HCT116 (cell line): ENCODE measurements around the gene SRGAP3. TPM values are rescaled to one million over a fixed set of nuclear protein-coding genes. Genes with fewer than 3 reads are reported as not detected.

Experiments
- ATAC-seq: fragments of 200-7000 bp; cut with Tn5 transposase; 2 replicates; pipeline ENCODE4 v1.9.1; 2020; ENCODE audit warnings: mild to moderate bottlenecking, moderate library complexity
- BruUV-seq: library from RNA; stranded (reverse); fragments of 400-500 nt; replicated peaks from 2 replicates; lab custom pipeline; 2021; lab: Mats Ljungman, UMichigan
- CTCF ChIA-PET: fragments of 300-600 bp; sonication (Branson Sonifier 250); formaldehyde crosslinking; loops from one replicate; lab custom pipeline; 2021; ENCODE audit warnings: antibody characterized with exemption; lab: Charles Lee
- POLR2A ChIA-PET: fragments of 300-600, 350-600 bp; sonication (Branson Sonifier 250); formaldehyde crosslinking; loops from one replicate; lab custom pipeline; 2021; ENCODE audit warnings: antibody characterized with exemption; lab: Charles Lee
- RAD21 ChIA-PET, 2 experiments: fragments of 300-600 bp; sonication (Branson Sonifier 250); formaldehyde crosslinking; loops; one replicate each; lab custom pipeline; 2023; ENCODE audit warnings: low total read pairs in 2 of 2; ENCODE audit not compliant: uncharacterized antibody in 2 of 2, unreplicated experiment in 2 of 2, low non-redundant PET in 1 of 2; lab: Charles Lee
- DNase-seq: peaks from one replicate; pipeline ENCODE4 v3.0.0-alpha.2; 2010; ENCODE audit warnings: low read depth, low spot score
- H2AFZ ChIP-seq: fragments of 200-600 bp; shearing (Covaris generic), sonication (generic); 2 replicates; pipeline ENCODE4 v1.6.1; 2017; ENCODE audit warnings: low read depth, mixed run types, mixed read lengths, antibody characterized with exemption, low read length; ENCODE audit not compliant: poor library complexity, severe bottlenecking
- H3K27ac ChIP-seq: 2 replicates; pipeline ENCODE4 v1.5.1; 2012; ENCODE audit warnings: low read depth, low read length
- H3K27me3 ChIP-seq: fragments of 200-600 bp; sonication (generic); 2 replicates; pipeline ENCODE4 v1.6.1; 2016; ENCODE audit warnings: mixed run types, low read length, mixed read lengths; ENCODE audit not compliant: insufficient read depth
- H3K36me3 ChIP-seq, 2 experiments: fragments of 200-500 bp in 1 of 2; fragments of 200-600 bp in 1 of 2; sonication (Bioruptor generic) in 1 of 2; sonication (generic) in 1 of 2; 2 replicates each; pipeline versions ENCODE4 v1.5.1 to v1.6.1; 2014 to 2016; ENCODE audit warnings: low read length in 2 of 2, inconsistent platforms in 1 of 2, mixed read lengths in 1 of 2, mixed run types in 1 of 2; ENCODE audit not compliant: insufficient read depth in 2 of 2, control insufficient read depth in 1 of 2
- H3K4me1 ChIP-seq, 2 experiments: fragments of 200-600 bp in 1 of 2; sonication (generic) in 1 of 2; 2 replicates each; pipeline versions ENCODE4 v1.5.1 to v1.6.1; 2012 to 2017; ENCODE audit warnings: low read length in 2 of 2, inconsistent platforms in 1 of 2, mild to moderate bottlenecking in 1 of 2, mixed read lengths in 1 of 2, mixed run types in 1 of 2, moderate library complexity in 1 of 2; ENCODE audit not compliant: insufficient read depth in 2 of 2, control insufficient read depth in 1 of 2
- H3K4me2 ChIP-seq: fragments of 200-600 bp; sonication (generic); 2 replicates; pipeline ENCODE4 v1.6.1; 2017; ENCODE audit warnings: mixed run types, low read length, mixed read lengths
- H3K4me3 ChIP-seq, 2 experiments: fragments of 200-600 bp in 1 of 2; sonication (generic) in 1 of 2; replicated peaks in 1 of 2; 2 replicates each; pipeline ENCODE4 v1.5.1; 2011 to 2016; ENCODE audit warnings: low read length in 2 of 2, control low read depth in 1 of 2, low read depth in 1 of 2, mild to moderate bottlenecking in 1 of 2, mixed read lengths in 1 of 2, mixed run types in 1 of 2
- H3K79me2 ChIP-seq: fragments of 200-600 bp; sonication (generic); 2 replicates; pipeline ENCODE4 v1.6.1; 2017; ENCODE audit warnings: mild to moderate bottlenecking, mixed run types, low read length, moderate library complexity, mixed read lengths; ENCODE audit not compliant: insufficient read depth
- H3K9ac ChIP-seq: fragments of 200-600 bp; sonication (generic); 2 replicates; pipeline ENCODE4 v1.6.1; 2016; ENCODE audit warnings: low read length, mixed read lengths
- H3K9me2 ChIP-seq: fragments of 200-600 bp; sonication (generic), shearing (Covaris generic); 2 replicates; pipeline ENCODE4 v1.6.1; 2017; ENCODE audit warnings: mixed run types, mild to moderate bottlenecking, moderate library complexity; ENCODE audit not compliant: insufficient read depth
- H3K9me3 ChIP-seq, 2 experiments: fragments of 200-500 bp in 1 of 2; fragments of 200-600 bp in 1 of 2; sonication (Bioruptor generic) in 1 of 2; sonication (generic) in 1 of 2; 2 replicates each; pipeline ENCODE4 v1.6.1; 2014 to 2017; ENCODE audit warnings: low read length in 2 of 2, mixed read lengths in 2 of 2, inconsistent platforms in 1 of 2, low read depth in 1 of 2, mild to moderate bottlenecking in 1 of 2, mixed run types in 1 of 2, moderate library complexity in 1 of 2; ENCODE audit not compliant: control insufficient read depth in 1 of 2, insufficient read depth in 1 of 2
- H4K20me1 ChIP-seq: fragments of 200-600 bp; sonication (generic), shearing (Covaris generic); 2 replicates; pipeline ENCODE4 v1.6.1; 2017; ENCODE audit warnings: mixed run types, mild to moderate bottlenecking, moderate library complexity; ENCODE audit not compliant: insufficient read depth
- EGR1 ChIP-seq: IDR thresholded peaks from 2 replicates; pipeline ENCODE4 v1.6.1; 2012; ENCODE audit warnings: low read depth
- EZH2 ChIP-seq: fragments of 200-600 bp; sonication (generic); IDR thresholded peaks from 2 replicates; pipeline ENCODE4 v1.6.1; 2017; ENCODE audit warnings: antibody characterized with exemption, mixed run types
- POLR2A ChIP-seq: IDR thresholded peaks from 2 replicates; pipeline ENCODE4 v1.7.0; 2011; ENCODE audit warnings: borderline replicate concordance; ENCODE audit not compliant: insufficient read depth, insufficient read length; ENCODE audit errors: extremely low read depth
- POLR2AphosphoS5 ChIP-seq: IDR thresholded peaks from 2 replicates; pipeline ENCODE4 v1.6.1; 2011; ENCODE audit warnings: mild to moderate bottlenecking, low read depth, low read length, moderate library complexity
- REST ChIP-seq: IDR thresholded peaks from 2 replicates; pipeline ENCODE4 v1.6.1; 2012; ENCODE audit warnings: low read depth
- SP1 ChIP-seq: IDR thresholded peaks from 2 replicates; pipeline ENCODE4 v1.6.1; 2012; ENCODE audit warnings: low read depth
- TCF7L2 ChIP-seq: IDR thresholded peaks from 2 replicates; pipeline ENCODE4 v1.7.0; 2011; ENCODE audit warnings: borderline replicate concordance, inconsistent platforms; ENCODE audit not compliant: insufficient read depth, insufficient read length; ENCODE audit errors: extremely low read depth
- ZFX ChIP-seq: fragments of 450-650 bp; IDR thresholded peaks from 2 replicates; pipeline ENCODE4 v1.6.1; 2017
- intact Hi-C: fragments of 100-400 bp; cut with micrococcal nuclease; formaldehyde crosslinking; loops from 2 replicates; pipeline ENCODE4 v1.10.0; 2022
- total RNA-seq: library from RNA; stranded (reverse); gene quantifications from one replicate; pipeline ENCODE4 v1.2.1, GENCODE V29; 2021; ENCODE audit not compliant: unreplicated experiment
- TF ChIP-seq, protein P1 (sequence below): IDR thresholded peaks from 2 replicates; pipeline ENCODE4 v1.6.1; 2012

The SRGAP3 gene
- total RNA-seq, 1 experiment from 2014 or later = 8.3 TPM

DNA sequence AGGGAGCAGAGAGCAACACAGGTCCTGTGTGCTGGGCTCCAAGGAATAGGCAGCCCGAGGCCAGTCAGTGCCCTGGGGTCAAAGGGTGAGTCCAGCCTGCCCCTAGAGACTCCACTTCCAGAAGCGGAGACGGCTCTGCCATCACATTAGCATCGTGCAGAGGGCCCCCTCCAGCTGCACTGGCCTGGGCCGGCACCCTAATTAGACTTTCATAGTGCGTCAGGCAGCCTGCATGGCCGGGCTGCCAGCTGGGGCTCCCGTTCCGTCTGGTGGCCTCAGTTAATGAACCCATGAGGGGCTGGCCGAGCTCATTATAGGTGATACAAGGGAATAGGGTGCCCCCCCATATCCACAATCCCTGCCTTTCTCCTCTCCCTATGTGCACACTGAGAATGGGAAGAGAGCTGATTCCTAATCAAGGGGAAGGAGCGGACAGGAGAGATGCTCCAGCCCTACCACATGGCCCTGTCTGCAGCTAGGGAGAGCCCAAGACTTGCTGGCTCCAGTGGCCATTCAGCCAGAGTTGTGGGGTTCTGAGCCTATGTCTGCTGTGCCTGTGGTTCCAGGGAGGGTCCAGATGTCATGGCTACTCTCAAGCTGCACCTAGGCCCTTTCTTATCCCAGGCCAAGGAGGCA, 128.0 kb downstream of the SRGAP3 start:
- Histone ChIP-seq H3K4me2 (no peak overlapping the region), H3K9ac (no peak overlapping the region), H3K36me3 (no peaks in the 10 kb centered on the region), H3K27ac (no peak overlapping the region), H3K79me2 (no peaks in the 10 kb centered on the region), H3K9me2 (no peaks in the 10 kb centered on the region), H3K4me3 (no peak overlapping the region), H3K4me1 (no peaks in the 10 kb centered on the region), H2AFZ (no peak overlapping the region), H4K20me1 (no peaks in the 10 kb centered on the region)
- no TSS peak for BruUV-seq
- no peak for DNase-seq
- TF ChIP-seq EGR1 = no peak
- no peak for TF ChIP-seq SP1
- no peak for TF ChIP-seq POLR2A
- no peak for TF ChIP-seq EZH2
- TF ChIP-seq, all 23 proteins: peak for 0
- ChIA-PET POLR2A (no interaction called here), CTCF (no interaction called here), RAD21 (no interaction called here)
- intact Hi-C loops = no loop called here
- H3K27me3 ChIP-seq = no peaks in the 10 kb centered on the region
- no peaks in the 10 kb centered on the region for H3K9me3 ChIP-seq
- ATAC-seq = no peak

GRCh38 chr3:9119331-9119730, 130.1 kb downstream of the SRGAP3 start:
- CTCF ChIA-PET = no interaction called here
- TF ChIP-seq TCF7L2 = no peak
- no peak for TF ChIP-seq POLR2AphosphoS5
- no peak for TF ChIP-seq ZFX
- TF ChIP-seq, protein P1, sequence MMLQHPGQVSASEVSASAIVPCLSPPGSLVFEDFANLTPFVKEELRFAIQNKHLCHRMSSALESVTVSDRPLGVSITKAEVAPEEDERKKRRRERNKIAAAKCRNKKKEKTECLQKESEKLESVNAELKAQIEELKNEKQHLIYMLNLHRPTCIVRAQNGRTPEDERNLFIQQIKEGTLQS = no peak
- no peak for TF ChIP-seq REST
- BruUV-seq = no TSS peak

More at GRCh38 chr3:9119331-9119730, 130.1 kb downstream of the SRGAP3 start:
- Histone ChIP-seq H3K4me1 (no peaks in the 10 kb centered on the region), H3K4me3 (no peak overlapping the region), H3K4me2 (no peak overlapping the region), H3K27me3 (no peaks in the 10 kb centered on the region), H2AFZ (no peak overlapping the region), H4K20me1 (no peaks in the 10 kb centered on the region), H3K9me3 (no peaks in the 10 kb centered on the region), H3K9me2 (no peaks in the 10 kb centered on the region), H3K36me3 (no peaks in the 10 kb centered on the region), H3K9ac (no peak overlapping the region), H3K27ac (no peak overlapping the region), H3K79me2 (no peaks in the 10 kb centered on the region)
- ChIA-PET RAD21 (no interaction called here), POLR2A (no interaction called here)
- ATAC-seq = no peak
- no peak for DNase-seq
- intact Hi-C loops = no loop called here
